Duodenal mucosa (tissue), 2 donors: Measurements from ENCODE around the gene HILPDA.
"Not testable (repeated sequence)": the region's sequence is repeated elsewhere in the genome, so short reads cannot be mapped to it uniquely, and the experiment has no call there.

Experiments used
- H3K27ac ChIP-seq: one replicate; pipeline ENCODE4 v1.7.0; 2013; ENCODE audit warnings: low read depth, low read length
- H3K27me3 ChIP-seq, 2 donors: one replicate each; pipeline ENCODE4 v1.7.0; 2013; ENCODE audit warnings: low read length in 2 of 2, control low read depth in 1 of 2; ENCODE audit not compliant: insufficient read depth in 2 of 2, control insufficient read depth in 1 of 2
- H3K36me3 ChIP-seq, 2 donors: one replicate each; pipeline ENCODE4 v1.7.0; 2013; ENCODE audit warnings: low read length in 2 of 2, control low read depth in 1 of 2; ENCODE audit not compliant: insufficient read depth in 2 of 2, control insufficient read depth in 1 of 2
- H3K4me1 ChIP-seq, 2 donors: one replicate each; pipeline ENCODE4 v1.7.0; 2013; ENCODE audit warnings: low read length in 2 of 2, control low read depth in 1 of 2; ENCODE audit not compliant: insufficient read depth in 2 of 2, control insufficient read depth in 1 of 2
- H3K4me3 ChIP-seq, 2 donors: one replicate each; pipeline ENCODE4 v1.7.0; 2013; ENCODE audit warnings: low read length in 2 of 2, low read depth in 1 of 2
- H3K9ac ChIP-seq, 2 donors: one replicate each; pipeline ENCODE4 v1.7.0; 2013; ENCODE audit warnings: low read length in 2 of 2, low read depth in 1 of 2
- H3K9me3 ChIP-seq, 2 donors: one replicate each; pipeline ENCODE4 v1.7.0; 2013; ENCODE audit warnings: low read length in 2 of 2, control low read depth in 1 of 2; ENCODE audit not compliant: control insufficient read depth in 1 of 2

Gene HILPDA

DNA sequence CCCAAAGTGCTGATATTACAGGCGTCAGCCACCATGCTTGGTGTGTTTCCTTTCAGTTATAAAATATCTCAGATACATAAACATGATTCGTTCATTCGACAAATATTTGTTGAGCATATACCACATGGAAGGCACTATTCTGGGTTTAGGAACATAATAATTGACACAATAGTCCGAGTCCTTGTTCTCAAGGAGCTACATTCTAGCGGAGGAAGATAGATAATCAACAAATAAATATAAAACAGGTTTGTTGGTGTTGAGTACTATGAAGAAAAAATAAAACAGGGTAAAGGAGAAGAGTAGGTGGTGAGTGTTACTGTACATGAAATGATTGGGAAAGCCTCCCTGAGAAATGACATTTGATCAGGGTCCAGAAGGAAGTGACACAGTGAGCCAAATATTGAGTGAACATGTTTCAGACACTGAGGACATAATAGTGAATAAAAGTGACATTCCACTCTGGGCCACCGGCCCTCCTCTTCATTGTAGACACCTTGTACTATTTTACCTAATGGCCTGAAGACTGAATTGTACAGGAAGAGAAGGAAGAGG, 6.9 kb upstream of the HILPDA start:
- H3K27ac ChIP-seq, result no peak overlapping the region
- no peak overlapping the region for H3K9ac ChIP-seq
- H3K4me3 ChIP-seq, result no peak overlapping the region
- no peaks in the 10 kb centered on the region for H3K27me3 ChIP-seq
- no peaks in the 10 kb centered on the region for H3K36me3 ChIP-seq
- peaks cover 14 to 19% of the 10 kb centered on the region in 2 donors for H3K4me1 ChIP-seq
- no peaks in the 10 kb centered on the region for H3K9me3 ChIP-seq

DNA sequence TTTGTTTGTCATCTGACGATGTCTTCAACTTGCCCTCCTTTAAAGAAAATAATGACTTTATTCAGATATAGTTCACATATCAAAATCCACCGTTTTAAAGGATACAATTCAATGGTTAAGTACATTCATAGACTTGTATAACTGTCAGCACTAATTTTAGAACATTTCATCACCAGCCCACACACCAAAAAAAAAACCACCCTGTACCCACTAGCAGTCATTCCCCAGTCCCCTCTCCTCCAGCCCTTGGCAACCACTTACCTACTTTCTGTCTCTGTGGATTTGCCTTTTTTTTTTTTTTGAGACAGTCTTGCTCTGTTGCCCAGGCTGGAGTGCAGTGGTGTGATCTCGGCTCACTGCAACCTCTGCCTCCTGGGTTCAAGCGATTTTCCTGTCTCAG, 5.3 kb upstream of the HILPDA start:
- Histone ChIP-seq H3K9me3 (no peaks in the 10 kb centered on the region), H3K36me3 (no peaks in the 10 kb centered on the region), H3K27me3 (no peaks in the 10 kb centered on the region), H3K9ac (no peak overlapping the region), H3K4me1 (peaks cover 19 to 24% of the 10 kb centered on the region in 2 donors), H3K4me3 (no peak overlapping the region), H3K27ac (no peak overlapping the region)

DNA sequence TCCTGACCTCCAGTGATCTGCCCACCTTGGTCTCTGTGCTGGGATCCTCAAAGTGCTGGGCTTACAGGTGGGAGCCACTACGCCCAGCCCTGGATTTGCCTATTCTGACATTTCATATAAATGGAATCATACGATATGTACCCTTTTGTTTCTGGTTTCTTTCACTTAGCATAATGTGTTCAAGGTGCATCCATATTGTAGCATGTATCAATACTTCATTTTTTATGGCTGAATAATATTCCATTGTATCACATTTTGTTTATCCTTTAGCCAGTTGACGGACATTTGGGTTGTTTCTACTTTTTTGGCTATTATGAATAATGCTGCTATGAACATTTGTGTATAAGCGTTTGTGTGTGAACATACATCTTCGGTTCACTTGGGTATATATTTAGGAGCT, 4.8 kb upstream of the HILPDA start:
- Histone ChIP-seq H3K4me3 (no peak overlapping the region), H3K4me1 (peaks cover 20 to 24% of the 10 kb centered on the region in 2 donors), H3K9ac (no peak overlapping the region), H3K27ac (no peak overlapping the region), H3K27me3 (no peaks in the 10 kb centered on the region), H3K36me3 (no peaks in the 10 kb centered on the region), H3K9me3 (no peaks in the 10 kb centered on the region)

DNA sequence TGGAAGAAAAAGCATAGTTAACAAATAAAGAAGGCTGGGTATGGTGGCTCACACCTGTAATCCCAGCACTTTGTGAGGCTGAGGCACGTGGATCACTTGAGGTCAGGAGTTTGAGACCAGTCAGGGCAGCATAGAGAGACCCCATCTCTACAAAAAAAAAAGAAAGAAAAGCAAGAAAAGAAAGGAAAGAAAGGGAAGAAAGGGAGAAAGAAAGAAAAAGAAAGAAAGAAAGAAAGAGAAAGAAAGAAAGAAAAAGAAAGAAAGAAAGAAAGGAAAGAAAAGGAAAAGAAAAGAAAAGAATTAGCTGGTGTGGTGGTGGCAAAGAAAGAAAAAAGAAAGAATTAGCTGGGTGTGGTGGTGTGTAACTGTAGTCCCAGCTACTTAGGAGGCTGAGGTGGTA, 3.1 kb upstream of the HILPDA start:
- Histone ChIP-seq H3K27me3 (no peaks in the 10 kb centered on the region), H3K36me3 (no peaks in the 10 kb centered on the region), H3K9ac (no peak overlapping the region), H3K4me3 (no peak overlapping the region), H3K27ac (no peak overlapping the region), H3K4me1 (peaks cover 32 to 38% of the 10 kb centered on the region in 2 donors), H3K9me3 (no peaks in the 10 kb centered on the region)

DNA sequence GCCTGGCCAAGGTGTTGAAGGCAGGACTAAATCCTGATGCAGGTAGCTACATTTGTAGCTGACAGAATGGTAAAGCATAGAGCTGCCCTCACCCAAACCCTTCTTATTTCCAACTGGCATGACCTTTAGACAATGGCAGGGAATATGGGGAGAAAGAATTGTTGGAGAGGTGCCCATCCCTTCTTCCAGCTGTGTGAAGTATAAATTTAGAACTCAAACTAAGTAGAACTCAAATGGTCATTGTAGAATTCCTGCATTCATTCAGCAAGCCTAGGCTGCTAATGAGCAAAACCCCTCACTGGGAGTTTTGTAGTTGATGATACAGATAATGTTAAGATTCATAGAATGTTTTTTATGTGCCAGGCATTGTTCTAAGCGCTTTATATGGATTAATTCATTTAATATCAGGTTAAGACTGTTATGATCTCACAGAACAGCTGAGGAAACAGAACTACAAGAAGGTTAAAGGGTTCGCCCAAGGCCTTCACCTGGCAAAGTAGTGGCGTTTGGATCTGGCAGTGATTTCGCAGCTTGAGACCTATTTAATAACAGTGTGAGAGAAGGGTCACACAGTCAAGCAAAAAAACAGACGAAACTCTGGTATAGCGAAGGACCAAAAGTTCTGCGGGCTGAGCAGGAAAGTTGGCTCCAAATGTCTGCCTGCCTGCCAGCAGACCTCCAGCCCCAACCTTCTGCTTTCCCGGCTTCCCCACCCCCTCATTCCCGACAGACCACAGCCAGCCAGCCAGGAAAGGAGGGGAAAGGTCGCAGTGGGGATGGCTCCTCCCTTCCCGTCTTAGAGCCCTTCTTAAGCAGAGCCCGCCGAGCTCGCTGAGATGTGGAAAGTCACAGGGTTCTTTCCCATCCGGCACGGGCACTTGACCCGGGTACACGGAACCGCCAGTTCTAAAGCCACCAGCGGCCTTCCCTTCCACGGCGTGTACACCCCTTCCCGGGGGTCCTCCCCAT, 1.6 kb upstream of the HILPDA start:
- Histone ChIP-seq H3K9ac (peak overlapping the region; percentile 10 to 28), H3K4me3 (peak overlapping the region; percentile 38 to 42)

DNA sequence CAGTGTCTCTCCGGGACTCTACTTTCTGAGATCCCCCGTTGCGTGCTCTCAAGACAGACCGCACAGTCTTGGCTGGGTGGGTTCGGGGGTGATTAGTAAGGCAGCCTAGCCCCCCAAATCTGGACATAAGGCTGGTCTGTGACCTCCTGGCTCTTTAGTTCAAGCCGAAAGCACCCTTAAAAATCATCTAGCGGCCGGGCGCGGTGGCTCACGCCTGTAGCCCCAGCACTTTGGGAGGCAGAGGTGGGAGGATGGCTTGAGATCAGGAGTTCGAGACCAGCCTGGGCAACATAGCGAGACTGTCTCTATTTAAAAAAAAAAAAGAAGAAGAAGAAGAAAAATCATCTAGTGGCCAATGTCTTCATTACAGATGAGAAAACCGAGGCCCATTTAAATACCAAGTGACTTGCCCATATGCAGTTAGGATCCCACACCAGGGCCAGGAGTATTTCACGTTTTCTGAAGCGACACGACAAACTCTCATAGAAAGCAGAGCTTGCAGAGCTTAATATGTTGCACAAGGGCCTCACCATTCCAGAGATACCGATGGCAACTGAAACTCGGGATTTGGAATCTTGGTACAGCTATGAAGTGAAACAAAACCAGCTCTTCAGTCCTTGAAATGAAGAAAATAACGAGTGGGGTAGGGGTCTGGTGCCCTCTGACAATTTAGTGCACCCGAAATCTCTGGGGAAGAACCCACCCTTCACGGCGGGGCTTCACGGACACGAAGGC, 703 bp upstream of the HILPDA start:
- Histone ChIP-seq H3K27me3 (no peaks in the 10 kb centered on the region), H3K27ac (peak overlapping the region; percentile 87), H3K9me3 (no peaks in the 10 kb centered on the region), H3K4me1 (peaks cover 43 to 47% of the 10 kb centered on the region in 2 donors), H3K4me3 (peak overlapping the region; percentile 98), H3K36me3 (no peaks in the 10 kb centered on the region), H3K9ac (peak overlapping the region; percentile 76 to 99)

More for the DNA sequence above, 1.6 kb upstream of the HILPDA start:
- Histone ChIP-seq H3K9me3 (no peaks in the 10 kb centered on the region), H3K36me3 (no peaks in the 10 kb centered on the region), H3K4me1 (peaks cover 40 to 41% of the 10 kb centered on the region in 2 donors), H3K27me3 (no peaks in the 10 kb centered on the region), H3K27ac (peak overlapping the region; percentile 81)

DNA sequence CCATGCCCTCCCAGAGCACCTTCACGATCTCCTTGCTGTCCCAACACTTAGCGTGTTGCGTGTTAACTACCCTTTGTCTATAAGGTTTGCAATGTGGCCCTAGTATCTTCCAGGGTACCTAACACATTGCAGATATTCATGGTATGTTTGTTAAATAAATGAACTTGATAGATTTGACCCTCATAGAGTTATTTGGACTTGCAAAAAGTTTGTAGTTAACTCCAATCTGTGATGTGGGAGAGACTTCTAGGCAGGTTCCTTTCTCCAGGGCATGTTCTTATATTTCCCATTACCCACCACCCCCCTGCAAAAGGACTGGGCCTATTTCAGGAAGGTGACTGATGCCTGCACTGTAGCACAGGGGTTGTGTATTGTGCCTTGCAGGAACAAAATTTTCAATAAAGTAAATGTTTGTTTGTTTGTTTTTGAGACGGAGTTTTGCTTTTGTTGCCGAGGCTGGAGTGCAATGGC, 612 bp downstream of the HILPDA start:
- no peaks in the 10 kb centered on the region for H3K27me3 ChIP-seq
- peaks cover 43 to 47% of the 10 kb centered on the region in 2 donors for H3K4me1 ChIP-seq
- H3K4me3 ChIP-seq, result peak overlapping the region; percentile 98
- H3K9ac ChIP-seq, result peak overlapping the region; percentile 85 to 99
- no peaks in the 10 kb centered on the region for H3K9me3 ChIP-seq
- H3K36me3 ChIP-seq, result no peaks in the 10 kb centered on the region
- H3K27ac ChIP-seq, result peak overlapping the region; percentile 87

DNA sequence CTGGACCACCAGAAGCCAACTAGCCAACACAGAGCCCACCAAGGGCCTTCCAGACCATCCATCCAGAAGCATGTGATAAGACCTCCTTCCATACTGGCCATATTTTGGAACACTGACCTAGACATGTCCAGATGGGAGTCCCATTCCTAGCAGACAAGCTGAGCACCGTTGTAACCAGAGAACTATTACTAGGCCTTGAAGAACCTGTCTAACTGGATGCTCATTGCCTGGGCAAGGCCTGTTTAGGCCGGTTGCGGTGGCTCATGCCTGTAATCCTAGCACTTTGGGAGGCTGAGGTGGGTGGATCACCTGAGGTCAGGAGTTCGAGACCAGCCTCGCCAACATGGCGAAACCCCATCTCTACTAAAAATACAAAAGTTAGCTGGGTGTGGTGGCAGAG, 1.7 kb downstream of the HILPDA start:
- not testable (repeated sequence) for H3K9me3 ChIP-seq, H3K4me3 ChIP-seq, H3K27ac ChIP-seq, H3K36me3 ChIP-seq, H3K27me3 ChIP-seq
- peak overlapping the region in 1 of 2 donors; percentile 10 for H3K9ac ChIP-seq
- H3K4me1 ChIP-seq, result peaks cover 43 to 47% of the 10 kb centered on the region in 2 donors

DNA sequence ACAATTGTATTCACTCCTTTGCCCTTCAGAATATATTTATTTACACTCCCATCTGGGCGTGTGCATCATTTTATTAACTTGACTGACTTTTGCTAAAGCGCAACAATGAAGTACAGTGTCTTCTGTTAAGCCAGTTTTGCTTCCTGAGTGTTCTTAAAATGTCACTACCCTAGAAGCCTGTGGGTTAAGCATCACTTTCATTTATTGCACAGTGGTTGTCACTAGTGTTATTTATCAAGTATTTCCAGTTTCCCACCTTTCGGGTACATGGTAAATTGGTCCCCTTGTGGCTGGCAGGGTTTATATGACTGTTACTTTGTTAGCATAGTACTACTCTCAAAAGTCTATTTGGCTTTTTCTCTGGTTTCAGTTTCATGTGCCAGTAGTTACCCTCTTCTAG, 3.3 kb downstream of the HILPDA start:
- Histone ChIP-seq H3K4me1 (peaks cover 33 to 41% of the 10 kb centered on the region in 2 donors), H3K4me3 (no peak overlapping the region), H3K36me3 (no peaks in the 10 kb centered on the region), H3K9me3 (no peaks in the 10 kb centered on the region), H3K27ac (no peak overlapping the region), H3K9ac (no peak overlapping the region), H3K27me3 (no peaks in the 10 kb centered on the region)
